Measurements from ENCODE around the gene DCAF5. TPM values are rescaled to one million over a fixed set of nuclear protein-coding genes. Genes with fewer than 3 reads are reported as not detected.
"Not testable (repeated sequence)": the region's sequence is repeated elsewhere in the genome, so short reads cannot be mapped to it uniquely, and the experiment has no call there.

DCAF5 gene
- total RNA-seq, 1 donor from 2014 or later: 92.5 TPM

DNA sequence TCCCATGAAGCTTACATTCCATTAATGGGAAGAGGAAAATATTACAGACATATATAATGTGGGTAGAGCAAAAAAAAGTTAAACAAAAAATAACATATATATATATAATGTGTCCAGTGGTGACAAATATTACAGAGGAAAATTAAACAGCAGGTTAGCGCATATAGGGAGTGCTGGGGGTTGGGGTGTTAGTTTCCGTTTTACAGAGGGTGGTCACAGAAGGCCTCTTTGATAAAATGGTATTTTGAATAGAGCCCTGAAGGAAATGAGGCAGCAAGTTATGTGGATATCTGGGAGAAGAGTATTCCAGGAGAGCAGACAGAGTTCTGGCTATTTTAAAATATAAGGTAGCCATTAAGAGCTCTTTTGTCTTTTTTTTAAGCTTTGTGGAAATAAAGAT lies 73.2 kb downstream of the DCAF5 start:
- H3K27me3 Mint-ChIP-seq: no peaks in the 10 kb centered on the region
- H3K36me3 Mint-ChIP-seq (ENCODE audit: insufficient read depth): peaks cover 22% of the 10 kb centered on the region
- no peaks in the 10 kb centered on the region for H3K9me3 Mint-ChIP-seq (ENCODE audit: low read depth)
- DNase-seq (ENCODE audit: low spot score, unreplicated experiment): no peak
- no peak for TF ChIP-seq CTCF (IDR thresholded peaks at IDR 0.05; ENCODE audit: unreplicated experiment)
- peaks cover 42% of the 10 kb centered on the region for H3K4me1 Mint-ChIP-seq (ENCODE audit: low read depth)
- H3K4me3 Mint-ChIP-seq (ENCODE audit: low read depth): no peak overlapping the region
- H3K27ac Mint-ChIP-seq: peak overlapping the region; percentile 94

- Mint-ChIP-seq H3K9me3 (ENCODE audit: low read depth) (no peaks in the 10 kb centered on the region), H3K27ac (peak overlapping the region; percentile 94), H3K27me3 (no peaks in the 10 kb centered on the region), H3K36me3 (ENCODE audit: insufficient read depth) (peaks cover 23% of the 10 kb centered on the region), H3K4me1 (ENCODE audit: low read depth) (peaks cover 42% of the 10 kb centered on the region), H3K4me3 (ENCODE audit: low read depth) (no peak overlapping the region)
- TF ChIP-seq CTCF (IDR thresholded peaks at IDR 0.05; ENCODE audit: unreplicated experiment): no peak
- no peak for DNase-seq (ENCODE audit: low spot score, unreplicated experiment)
Measured at GRCh38 chr14:69079188-69079742, 73.7 kb downstream of the DCAF5 start.

DNA sequence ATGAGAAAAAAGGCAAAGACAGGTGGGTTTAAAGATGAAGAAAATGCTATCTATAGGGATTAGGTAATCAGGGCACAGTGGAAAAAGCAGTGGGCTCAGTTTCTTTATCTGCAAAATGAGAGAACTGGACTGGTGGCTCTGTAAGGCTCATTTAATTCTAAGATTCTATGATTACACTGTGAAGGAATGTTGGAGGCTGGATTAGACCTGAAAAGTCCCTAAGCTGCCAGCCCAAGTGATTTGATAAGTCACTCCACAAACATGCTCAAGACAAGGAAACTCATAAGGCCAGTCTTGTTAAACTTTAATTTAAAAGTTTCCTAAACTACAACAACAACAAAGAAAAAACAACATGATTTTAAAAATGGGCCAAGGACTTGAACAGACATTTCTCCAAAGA lies 75.1 kb downstream of the DCAF5 start:
- peak overlapping the region; percentile 74 for H3K27ac Mint-ChIP-seq
- no peaks in the 10 kb centered on the region for H3K9me3 Mint-ChIP-seq (ENCODE audit: low read depth)
- no peaks in the 10 kb centered on the region for H3K27me3 Mint-ChIP-seq
- no peak overlapping the region for H3K4me3 Mint-ChIP-seq (ENCODE audit: low read depth)
- DNase-seq (ENCODE audit: low spot score, unreplicated experiment): no peak
- H3K4me1 Mint-ChIP-seq (ENCODE audit: low read depth): peaks cover 42% of the 10 kb centered on the region
- H3K36me3 Mint-ChIP-seq (ENCODE audit: insufficient read depth): peaks cover 21% of the 10 kb centered on the region
- TF ChIP-seq CTCF (IDR thresholded peaks at IDR 0.05; ENCODE audit: unreplicated experiment): no peak

- DNase-seq (ENCODE audit: low spot score, unreplicated experiment); H3K4me3 Mint-ChIP-seq (ENCODE audit: low read depth); H3K27ac Mint-ChIP-seq; H3K27me3 Mint-ChIP-seq; H3K9me3 Mint-ChIP-seq (ENCODE audit: low read depth): not testable (repeated sequence)
- peaks cover 38% of the 10 kb centered on the region for H3K4me1 Mint-ChIP-seq (ENCODE audit: low read depth)
- H3K36me3 Mint-ChIP-seq (ENCODE audit: insufficient read depth): peaks cover 26% of the 10 kb centered on the region
Measured at GRCh38 chr14:69077185-69077584, 75.7 kb downstream of the DCAF5 start.

DNA sequence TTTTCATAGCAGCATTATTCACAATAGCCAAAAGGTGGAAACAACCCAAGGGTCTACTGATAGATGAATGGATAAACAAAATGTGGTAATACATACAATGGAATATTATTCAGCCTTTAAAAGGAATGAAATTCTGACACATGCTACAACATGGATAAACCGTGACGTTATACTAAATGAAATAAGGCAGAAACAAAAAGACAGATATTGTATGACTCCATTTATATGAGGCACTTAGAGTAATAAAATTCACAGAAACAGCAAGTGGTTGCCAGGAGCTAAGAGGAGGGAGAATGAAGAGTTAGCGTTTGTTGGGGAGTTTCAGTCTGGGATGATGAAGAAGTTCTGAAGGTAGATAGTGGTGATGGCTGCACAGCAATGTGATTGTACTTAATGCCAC lies 76.6 kb downstream of the DCAF5 start:
- no peaks in the 10 kb centered on the region for H3K9me3 Mint-ChIP-seq (ENCODE audit: low read depth)
- H3K36me3 Mint-ChIP-seq (ENCODE audit: insufficient read depth): peaks cover 25% of the 10 kb centered on the region
- no peaks in the 10 kb centered on the region for H3K27me3 Mint-ChIP-seq
- peak overlapping the region; percentile 71 for H3K27ac Mint-ChIP-seq
- no peak for DNase-seq (ENCODE audit: low spot score, unreplicated experiment)
- peaks cover 30% of the 10 kb centered on the region for H3K4me1 Mint-ChIP-seq (ENCODE audit: low read depth)
- no peak overlapping the region for H3K4me3 Mint-ChIP-seq (ENCODE audit: low read depth)
- no peak for TF ChIP-seq CTCF (IDR thresholded peaks at IDR 0.05; ENCODE audit: unreplicated experiment)

DNA sequence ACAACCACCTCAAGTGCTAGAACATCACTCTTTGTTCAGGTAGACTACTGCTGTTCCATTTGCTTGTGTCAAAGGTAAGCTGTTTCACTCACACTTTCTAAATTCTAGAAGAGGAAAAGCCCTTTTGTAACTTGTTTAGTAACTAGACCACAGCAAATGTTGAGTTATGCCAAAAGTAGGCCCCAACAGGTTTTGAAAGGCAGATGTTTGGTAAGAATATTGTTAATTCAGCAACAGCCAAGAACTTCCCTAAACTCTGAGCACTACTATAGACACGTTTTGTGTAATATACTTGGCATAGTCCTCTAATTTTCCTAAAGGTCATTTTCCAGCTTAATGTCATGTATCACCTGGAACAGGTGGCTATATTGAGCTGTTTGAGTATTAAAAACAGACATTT lies 79.0 kb downstream of the DCAF5 start:
- Mint-ChIP-seq H3K9me3 (ENCODE audit: low read depth) (no peaks in the 10 kb centered on the region), H3K36me3 (ENCODE audit: insufficient read depth) (peaks cover 28% of the 10 kb centered on the region), H3K27ac (no peak overlapping the region), H3K4me1 (ENCODE audit: low read depth) (peaks cover 7% of the 10 kb centered on the region), H3K27me3 (no peaks in the 10 kb centered on the region), H3K4me3 (ENCODE audit: low read depth) (no peak overlapping the region)
- DNase-seq (ENCODE audit: low spot score, unreplicated experiment): no peak
- TF ChIP-seq CTCF (IDR thresholded peaks at IDR 0.05; ENCODE audit: unreplicated experiment): no peak
